ENCODE data around the gene DUOXA2. TPM values are rescaled to one million over a fixed set of nuclear protein-coding genes. Genes with fewer than 3 reads are reported as not detected.

DUOXA2 gene
- total and polyA plus RNA-seq, 4 donors: 0.48 to 0.98 (median 0.98) TPM; not detected in 1

- Histone ChIP-seq H3K27me3 (ENCODE audit: control insufficient read depth in 3 of 3, insufficient read depth in 3 of 3, low read length in 2 of 3) (peaks cover 13 to 66% (median 59%) of the 10 kb centered on the region in 3 donors), H3K4me1 (ENCODE audit: control insufficient read depth in 5 of 5, insufficient read depth in 5 of 5, low read length in 5 of 5) (peaks cover 0 to 20% (median 0%) of the 10 kb centered on the region in 5 donors)
- ATAC-seq (ENCODE audit: insufficient read depth, low FRiP score): no peak
Observed at GRCh38 chr15:45115312-45115820, 1.2 kb downstream of the DUOXA2 start.

DNA sequence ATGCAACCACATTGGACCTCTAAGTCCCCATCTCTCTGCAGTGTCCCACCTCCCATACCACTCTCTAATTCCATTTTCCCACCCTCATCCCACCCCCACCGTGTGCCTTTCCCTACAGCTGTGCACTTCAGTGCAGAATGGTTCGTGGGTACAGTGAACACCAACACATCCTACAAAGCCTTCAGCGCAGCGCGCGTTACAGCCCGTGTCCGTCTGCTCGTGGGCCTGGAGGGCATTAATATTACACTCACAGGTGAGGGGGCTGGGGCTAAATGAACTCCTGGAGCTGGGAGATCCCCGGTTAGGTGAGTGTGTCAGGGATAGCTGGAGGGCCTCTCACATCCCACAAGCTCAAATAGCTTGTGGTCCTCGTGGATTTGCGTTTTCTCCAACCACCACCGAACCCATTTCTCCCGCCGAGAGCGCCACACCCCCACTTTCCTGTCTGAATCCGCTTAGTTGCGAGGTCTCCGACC is 1.9 kb downstream of the DUOXA2 start:
- peaks cover 13 to 61% (median 57%) of the 10 kb centered on the region in 3 donors for H3K27me3 ChIP-seq (ENCODE audit: control insufficient read depth in 3 of 3, insufficient read depth in 3 of 3, low read length in 2 of 3)
- no peak overlapping the region for H3K4me3 ChIP-seq
- DNase-seq (no peak), ATAC-seq (ENCODE audit: insufficient read depth, low FRiP score) (no peak)
- 15 to 18% methylated on average over 19 of the region's 19 CpGs for WGBS, 2 donors
- TF ChIP-seq, protein P1, sequence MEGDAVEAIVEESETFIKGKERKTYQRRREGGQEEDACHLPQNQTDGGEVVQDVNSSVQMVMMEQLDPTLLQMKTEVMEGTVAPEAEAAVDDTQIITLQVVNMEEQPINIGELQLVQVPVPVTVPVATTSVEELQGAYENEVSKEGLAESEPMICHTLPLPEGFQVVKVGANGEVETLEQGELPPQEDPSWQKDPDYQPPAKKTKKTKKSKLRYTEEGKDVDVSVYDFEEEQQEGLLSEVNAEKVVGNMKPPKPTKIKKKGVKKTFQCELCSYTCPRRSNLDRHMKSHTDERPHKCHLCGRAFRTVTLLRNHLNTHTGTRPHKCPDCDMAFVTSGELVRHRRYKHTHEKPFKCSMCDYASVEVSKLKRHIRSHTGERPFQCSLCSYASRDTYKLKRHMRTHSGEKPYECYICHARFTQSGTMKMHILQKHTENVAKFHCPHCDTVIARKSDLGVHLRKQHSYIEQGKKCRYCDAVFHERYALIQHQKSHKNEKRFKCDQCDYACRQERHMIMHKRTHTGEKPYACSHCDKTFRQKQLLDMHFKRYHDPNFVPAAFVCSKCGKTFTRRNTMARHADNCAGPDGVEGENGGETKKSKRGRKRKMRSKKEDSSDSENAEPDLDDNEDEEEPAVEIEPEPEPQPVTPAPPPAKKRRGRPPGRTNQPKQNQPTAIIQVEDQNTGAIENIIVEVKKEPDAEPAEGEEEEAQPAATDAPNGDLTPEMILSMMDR (IDR thresholded peaks at IDR 0.05; ENCODE audit: control extremely low read depth, extremely low read depth): no peak
- peaks cover 0 to 16% (median 0%) of the 10 kb centered on the region in 4 donors for H3K9me3 ChIP-seq (ENCODE audit: control insufficient read depth in 4 of 4, insufficient read depth in 3 of 4, low read length in 3 of 4)
- H3K27ac ChIP-seq (ENCODE audit: low read depth in 1 of 2, low read length in 1 of 2): no peak overlapping the region
- H3K36me3 ChIP-seq (ENCODE audit: control insufficient read depth in 4 of 4, insufficient read depth in 4 of 4, low read length in 4 of 4): peaks cover 0 to 3% (median 0%) of the 10 kb centered on the region in 4 donors
- no peak overlapping the region for H3K9ac ChIP-seq (ENCODE audit: insufficient read depth in 1 of 2, low read length in 2 of 2)
- H3K4me1 ChIP-seq (ENCODE audit: control insufficient read depth in 5 of 5, insufficient read depth in 5 of 5, low read length in 5 of 5): peaks cover 0 to 20% (median 0%) of the 10 kb centered on the region in 5 donors

More at GRCh38 chr15:45115312-45115820, 1.2 kb downstream of the DUOXA2 start:
- 53 to 55% methylated on average over 7 of the region's 7 CpGs for WGBS, 2 donors
- TF ChIP-seq, protein P1 (IDR thresholded peaks at IDR 0.05; ENCODE audit: control extremely low read depth, extremely low read depth): no peak
- DNase-seq: no peak
- H3K9ac ChIP-seq (ENCODE audit: insufficient read depth in 1 of 2, low read length in 2 of 2): no peak overlapping the region
- H3K4me3 ChIP-seq: no peak overlapping the region
- peaks cover 0 to 14% (median 0%) of the 10 kb centered on the region in 4 donors for H3K9me3 ChIP-seq (ENCODE audit: control insufficient read depth in 4 of 4, insufficient read depth in 3 of 4, low read length in 3 of 4)
- peaks cover 0 to 2% (median 0%) of the 10 kb centered on the region in 4 donors for H3K36me3 ChIP-seq (ENCODE audit: control insufficient read depth in 4 of 4, insufficient read depth in 4 of 4, low read length in 4 of 4)
- H3K27ac ChIP-seq (ENCODE audit: low read depth in 1 of 2, low read length in 1 of 2): no peak overlapping the region

- Histone ChIP-seq H3K9ac (ENCODE audit: insufficient read depth in 1 of 2, low read length in 2 of 2) (no peak overlapping the region), H3K27ac (ENCODE audit: low read depth in 1 of 2, low read length in 1 of 2) (no peak overlapping the region), H3K36me3 (ENCODE audit: control insufficient read depth in 4 of 4, insufficient read depth in 4 of 4, low read length in 4 of 4) (peaks cover 0 to 3% (median 0%) of the 10 kb centered on the region in 4 donors), H3K4me1 (ENCODE audit: control insufficient read depth in 5 of 5, insufficient read depth in 5 of 5, low read length in 5 of 5) (peaks cover 0 to 20% (median 0%) of the 10 kb centered on the region in 5 donors), H3K4me3 (no peak overlapping the region), H3K9me3 (ENCODE audit: control insufficient read depth in 4 of 4, insufficient read depth in 3 of 4, low read length in 3 of 4) (peaks cover 0 to 17% (median 0%) of the 10 kb centered on the region in 4 donors), H3K27me3 (ENCODE audit: control insufficient read depth in 3 of 3, insufficient read depth in 3 of 3, low read length in 2 of 3) (peaks cover 12 to 60% (median 57%) of the 10 kb centered on the region in 3 donors)
- WGBS, 2 donors: 6 to 10% methylated on average over 65 of the region's 65 CpGs
- DNase-seq (no peak), ATAC-seq (ENCODE audit: insufficient read depth, low FRiP score) (no peak)
- TF ChIP-seq, protein P1 (IDR thresholded peaks at IDR 0.05; ENCODE audit: control extremely low read depth, extremely low read depth): no peak
Observed at GRCh38 chr15:45116482-45117307, 2.6 kb downstream of the DUOXA2 start.
